RPMI7951 (cell line): ENCODE results near the gene RASGRF2. TPM values are rescaled to one million over a fixed set of nuclear protein-coding genes. Genes with fewer than 3 reads are reported as not detected.
"Not testable (repeated sequence)": the region's sequence is repeated elsewhere in the genome, so short reads cannot be mapped to it uniquely, and the experiment has no call there.

ENCODE experiments used
- DNase-seq: peaks from one replicate; pipeline ENCODE4 v3.0.0-alpha.2; 2012; ENCODE audit warnings: low read depth
- total RNA-seq: library from RNA; depleted of rRNA; stranded (reverse); fragments of >200 nt; shearing (Covaris generic); gene quantifications from 2 replicates; pipeline ENCODE4 v1.2.3, GENCODE V29; 2014

RASGRF2 gene
- total RNA-seq, 1 experiment from 2014 or later, result 0.72 TPM

DNA sequence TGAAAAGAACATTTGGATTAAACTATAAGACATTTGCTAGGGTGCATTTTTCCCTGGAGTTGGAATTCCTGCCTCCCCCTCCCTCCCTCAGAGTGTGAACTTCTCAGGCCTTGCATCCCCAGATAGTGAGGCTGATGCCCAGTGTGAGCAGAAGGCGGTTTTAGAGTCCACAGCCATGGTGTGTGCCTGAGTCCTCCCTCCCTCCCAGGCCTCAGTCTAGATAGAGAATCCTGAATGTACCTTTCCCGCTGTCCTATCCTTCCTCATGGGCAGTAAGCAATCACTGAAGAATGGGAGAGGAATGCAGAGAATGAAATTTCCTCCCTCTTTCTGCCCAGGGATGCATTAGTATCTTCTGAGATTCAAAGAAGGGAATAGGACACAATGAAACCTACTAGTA is 108.5 kb downstream of the RASGRF2 start:
- DNase-seq, result no peak

DNA sequence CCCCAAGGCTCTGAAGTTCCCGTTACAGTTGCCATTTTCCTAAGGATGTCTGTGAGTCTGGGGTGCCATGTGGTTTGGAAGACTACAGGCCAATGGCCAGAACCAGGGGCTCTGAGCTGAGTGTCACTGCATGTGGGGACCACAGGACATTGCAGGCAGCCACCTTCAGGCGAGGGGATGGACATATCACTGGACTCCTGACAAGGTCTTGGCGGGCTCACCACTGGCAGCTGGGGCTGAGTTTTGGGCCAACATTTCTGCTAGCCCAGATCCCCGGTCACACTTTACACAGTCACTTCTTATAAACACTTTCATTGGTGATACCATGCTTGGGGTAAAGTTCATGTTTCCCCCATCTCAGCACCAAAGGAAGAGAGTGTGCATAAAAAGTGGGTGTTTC is 109.8 kb downstream of the RASGRF2 start:
- DNase-seq, result no peak

DNA sequence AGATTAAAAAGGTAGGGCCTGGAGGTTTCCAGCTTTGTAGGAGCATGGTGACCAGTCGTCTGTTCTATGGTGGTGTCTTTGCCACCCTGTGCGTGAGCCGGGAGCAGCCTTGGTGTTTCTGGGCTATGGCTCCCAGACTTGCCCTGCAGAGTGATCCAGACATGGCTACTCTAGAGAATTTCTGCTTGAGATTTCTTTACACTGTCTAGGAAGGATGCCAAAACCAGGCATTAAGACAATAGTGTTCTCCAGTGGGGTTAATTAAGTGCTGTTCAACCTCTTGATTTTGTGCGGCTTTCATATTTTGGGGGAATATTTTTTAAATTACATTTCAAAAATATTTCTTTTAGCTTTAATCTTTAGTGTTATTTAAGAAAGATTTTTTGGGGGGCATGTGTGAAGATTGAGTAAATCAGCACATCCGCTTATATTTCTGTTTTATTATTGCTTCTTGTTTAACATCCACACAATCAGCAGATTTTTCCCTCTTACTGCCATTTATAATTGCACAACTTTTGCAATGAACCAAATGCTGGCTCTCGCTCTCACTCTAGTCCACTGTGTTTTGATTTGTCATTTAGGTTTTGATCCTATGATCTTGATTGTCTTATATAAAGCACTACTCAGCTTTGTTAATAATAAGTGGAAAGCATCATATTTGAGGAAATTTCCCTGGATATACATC is 110.5 kb downstream of the RASGRF2 start:
- no peak for DNase-seq

DNA sequence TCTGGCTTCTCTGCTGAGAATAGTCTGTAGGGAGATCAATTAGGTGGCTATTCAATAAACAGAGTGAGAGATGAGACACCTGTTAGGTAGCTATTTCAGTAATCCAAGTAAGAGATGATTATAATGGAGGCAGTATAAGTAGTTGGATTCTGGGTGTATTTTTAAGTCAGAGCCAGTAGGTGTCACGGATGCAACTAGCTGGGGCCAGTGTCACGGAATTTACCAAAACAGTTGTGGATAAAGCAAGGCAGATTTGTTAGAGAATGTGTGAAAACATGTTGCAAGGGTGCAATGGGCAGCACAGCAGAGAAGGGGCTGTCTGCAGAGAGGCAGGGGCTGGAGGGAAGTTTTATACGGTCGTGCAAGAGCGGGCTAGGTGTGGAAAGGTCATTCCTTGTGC is 114.9 kb downstream of the RASGRF2 start:
- no peak for DNase-seq

DNA sequence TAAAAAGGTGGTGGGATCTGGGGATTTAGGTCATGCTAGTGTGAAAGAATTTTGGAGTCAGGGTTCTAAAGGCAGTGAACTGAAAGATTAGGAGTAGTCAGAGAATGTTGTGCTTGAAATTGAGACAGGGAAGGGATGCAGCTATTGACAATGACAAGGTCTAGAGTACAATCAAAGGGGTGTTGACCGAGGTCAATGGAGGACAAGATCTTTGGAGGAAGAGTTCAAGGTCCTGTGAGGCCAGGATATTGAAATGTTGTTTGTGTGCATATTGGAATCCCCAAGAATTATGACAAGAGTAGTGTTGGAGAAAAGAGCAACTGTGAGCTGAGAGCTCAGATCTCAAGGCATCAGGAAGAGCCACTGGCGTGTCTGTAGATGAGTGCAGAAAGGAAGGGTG is 116.9 kb downstream of the RASGRF2 start:
- DNase-seq, result no peak

DNA sequence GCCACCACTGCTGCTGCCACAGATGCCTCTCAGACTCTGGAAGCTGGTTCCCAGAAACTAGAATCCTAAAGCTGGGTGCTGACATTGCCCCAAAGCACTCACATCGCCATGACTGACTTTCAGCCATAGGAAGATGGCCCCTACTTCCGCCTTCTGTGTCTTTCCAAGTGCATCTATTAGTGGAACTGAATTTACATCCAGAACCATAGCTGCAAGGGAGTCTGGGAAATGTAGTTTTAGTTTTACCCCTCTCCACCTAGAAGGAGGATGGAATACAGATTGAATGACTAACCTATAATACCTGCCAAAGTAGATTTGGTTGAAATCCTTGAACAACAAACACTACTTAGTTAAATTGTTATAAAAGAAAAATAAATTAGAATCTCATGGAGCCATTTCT is 118.8 kb downstream of the RASGRF2 start:
- DNase-seq, result no peak

DNA sequence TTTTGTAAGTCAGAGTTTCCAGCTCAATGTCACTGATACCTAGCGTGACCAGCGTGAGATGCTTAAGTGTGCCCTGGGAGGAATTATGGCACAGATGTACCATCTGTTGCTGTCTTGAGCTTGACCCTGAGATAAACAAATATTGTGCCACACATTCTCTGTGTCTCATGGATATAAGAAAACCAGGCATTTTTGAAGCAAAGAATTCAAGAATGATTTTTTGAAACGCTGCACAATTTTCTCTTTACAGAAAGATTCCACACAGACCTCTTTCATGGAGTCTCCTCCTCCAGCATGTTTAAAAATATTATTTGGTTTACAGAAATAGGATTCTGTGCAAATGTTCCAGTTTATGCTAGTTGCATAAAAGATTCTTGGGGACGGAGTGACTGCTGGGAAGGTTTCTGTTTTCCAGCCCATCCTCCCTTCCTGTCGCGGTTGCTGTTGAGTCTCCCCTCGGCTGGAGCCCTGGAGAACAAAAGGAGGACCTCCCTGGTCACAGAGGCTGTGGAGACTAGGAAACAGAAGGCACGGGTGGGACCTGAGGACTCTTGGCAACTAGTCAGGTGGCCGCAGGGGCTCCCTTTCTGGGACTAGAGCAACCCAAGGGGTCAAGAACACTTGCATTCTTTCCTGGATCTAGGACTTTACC is 120.8 kb downstream of the RASGRF2 start:
- no peak for DNase-seq

DNA sequence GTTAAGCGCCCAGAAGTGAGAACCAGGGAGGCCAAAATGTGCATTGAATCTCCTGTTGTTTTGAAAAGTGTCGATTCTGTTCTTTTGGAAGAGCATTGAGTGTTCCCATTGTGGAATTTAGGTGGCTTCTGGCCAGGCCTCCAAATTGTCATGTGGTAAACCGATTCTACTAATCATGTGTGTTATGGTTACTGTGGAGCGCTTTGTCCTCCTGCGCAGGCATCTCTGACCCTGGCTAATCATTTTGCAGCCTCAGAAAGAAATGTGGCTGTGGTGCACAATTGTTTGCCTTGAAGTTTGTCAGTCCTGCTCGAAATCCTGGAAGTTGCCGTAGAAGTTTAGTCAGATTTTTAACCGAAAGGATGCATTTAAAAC is 121.3 kb downstream of the RASGRF2 start:
- peak; percentile 22 for DNase-seq

DNA sequence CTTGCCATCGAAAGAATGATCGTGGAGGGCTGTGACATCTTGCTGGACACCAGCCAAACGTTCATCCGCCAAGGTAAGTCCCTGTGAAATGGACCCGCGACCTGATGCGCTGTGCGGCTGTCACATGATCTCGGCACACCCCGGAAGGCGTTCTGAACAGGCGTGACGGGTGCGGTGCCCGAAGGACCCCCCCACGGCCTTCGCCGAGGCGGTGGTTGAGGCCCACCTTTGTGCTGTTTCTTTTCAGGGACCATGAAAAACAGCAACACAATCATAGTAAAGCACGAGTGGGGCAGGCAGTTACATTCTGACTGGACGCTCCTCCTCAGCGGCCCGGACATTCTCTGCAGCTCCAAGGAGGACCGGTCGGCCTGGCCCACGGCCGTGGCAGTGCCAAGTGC is 126.7 kb downstream of the RASGRF2 start:
- DNase-seq, result no peak

DNA sequence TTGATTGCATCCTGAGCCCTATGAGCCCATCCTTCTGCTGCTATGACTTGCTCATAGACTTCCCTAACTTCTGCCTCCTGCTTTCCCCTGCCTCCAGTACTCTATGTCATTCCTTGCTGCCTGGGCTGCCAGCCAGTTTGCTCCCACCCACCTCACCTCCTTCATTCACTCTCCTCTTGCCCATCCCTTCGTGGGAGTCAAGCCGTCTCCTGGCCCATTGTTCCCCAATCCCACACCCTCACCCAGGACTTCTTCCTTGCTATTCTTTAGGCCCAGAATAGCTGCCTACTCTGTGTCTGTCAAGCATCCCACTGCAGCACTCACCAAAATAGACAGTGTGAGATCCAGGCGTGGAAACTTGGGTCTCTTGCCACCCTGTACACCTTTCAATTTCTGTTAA is 131.0 kb downstream of the RASGRF2 start:
- DNase-seq, result no peak

DNA sequence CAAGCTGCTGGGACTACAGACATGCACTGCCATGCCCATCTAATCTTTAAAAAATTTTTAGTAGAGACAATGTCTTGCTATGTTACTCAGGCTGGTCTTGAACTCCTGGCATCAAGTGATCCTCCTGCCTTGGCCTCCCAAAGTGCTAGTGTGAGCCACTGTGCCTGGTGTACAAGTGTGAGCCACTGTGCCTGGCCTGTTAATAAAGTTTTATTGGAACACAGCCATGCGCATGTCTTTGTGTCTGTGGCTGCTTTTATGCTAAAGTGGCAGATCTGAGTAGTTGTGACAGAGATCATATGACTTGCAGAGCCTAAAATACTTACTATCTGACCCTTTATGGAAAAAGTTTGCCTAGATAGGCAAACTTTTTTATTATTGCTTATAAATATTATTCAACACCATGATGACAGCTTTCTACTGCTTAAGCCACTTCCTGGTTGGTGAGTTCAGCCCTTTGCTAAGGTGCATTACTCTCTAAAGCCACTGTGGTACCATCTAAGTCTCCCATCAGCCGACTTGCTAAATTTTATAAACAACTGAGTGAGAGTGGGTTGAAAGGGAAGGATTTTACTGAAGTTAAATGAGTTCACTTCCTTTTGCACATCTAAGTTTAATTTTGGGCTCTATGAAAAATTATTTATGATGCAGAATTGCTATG is 133.5 kb downstream of the RASGRF2 start:
- no peak for DNase-seq

DNA sequence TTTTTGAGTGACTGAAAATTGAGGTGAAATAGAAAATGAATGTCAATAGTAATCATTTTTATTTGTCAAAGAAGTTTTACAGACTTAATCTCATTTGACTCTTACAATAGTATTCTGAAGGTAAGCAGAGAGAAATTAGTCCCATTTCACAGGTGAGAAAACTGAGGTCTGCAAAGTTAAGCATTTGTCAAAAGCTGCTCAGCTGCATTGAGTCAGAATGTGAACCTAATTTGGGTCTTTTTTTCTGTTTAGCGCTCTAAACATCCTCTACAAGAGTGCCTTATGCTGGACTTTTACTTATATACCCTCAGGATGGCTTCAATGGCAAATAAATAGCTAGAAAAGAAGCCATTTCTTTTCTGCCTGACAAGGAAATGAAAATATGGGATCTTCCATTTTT is 135.7 kb downstream of the RASGRF2 start:
- DNase-seq, result no peak

DNA sequence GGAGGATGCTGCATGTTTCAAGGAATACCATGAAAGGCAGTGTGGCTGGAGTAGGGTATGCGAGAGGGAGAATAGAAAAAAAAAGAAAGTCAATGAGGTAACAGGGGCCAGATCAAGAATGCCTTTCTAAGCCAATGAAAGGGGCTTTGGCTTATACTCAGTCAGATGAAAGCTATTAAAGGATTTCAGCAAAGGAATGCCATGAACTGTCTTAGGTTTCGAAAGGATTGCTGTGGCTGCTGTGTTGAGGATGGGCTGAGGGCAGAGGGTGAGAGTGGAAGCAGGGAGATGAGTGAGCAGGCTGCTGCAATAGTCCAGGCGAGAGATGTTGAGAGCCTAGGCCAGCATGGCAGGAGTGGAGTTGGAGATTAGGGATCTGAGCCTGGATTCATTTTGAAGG is 137.6 kb downstream of the RASGRF2 start:
- DNase-seq, result no peak

DNA sequence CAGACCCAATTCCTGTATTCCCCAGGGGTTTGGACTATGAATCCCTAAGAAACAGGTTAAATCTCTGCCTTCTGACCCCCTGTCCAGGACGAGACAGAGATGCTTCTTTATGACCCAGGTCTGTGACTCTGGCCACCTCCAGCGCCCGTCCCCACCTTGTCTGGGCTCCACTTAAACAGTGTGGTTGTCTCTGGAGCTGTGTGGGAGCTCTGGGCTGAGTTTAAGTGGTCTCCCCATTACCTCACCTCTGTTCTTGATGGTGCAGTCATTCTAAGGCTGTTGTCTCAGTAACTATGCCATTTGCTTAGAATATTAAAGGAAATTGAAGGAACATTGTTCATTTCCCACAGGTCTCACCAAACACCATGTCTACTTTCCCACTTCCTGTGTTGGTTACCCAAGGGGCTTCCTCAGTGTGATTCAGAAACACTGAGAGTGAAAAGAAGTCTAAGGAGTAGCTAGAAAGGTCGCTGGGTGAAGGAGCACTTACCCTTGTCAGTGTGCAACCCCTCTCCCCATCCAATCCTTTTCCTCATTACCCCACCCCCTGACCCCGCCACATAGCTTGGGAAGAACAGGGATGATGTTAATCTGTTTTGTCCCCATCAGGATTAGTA is 145.2 kb downstream of the RASGRF2 start:
- no peak for DNase-seq

DNA sequence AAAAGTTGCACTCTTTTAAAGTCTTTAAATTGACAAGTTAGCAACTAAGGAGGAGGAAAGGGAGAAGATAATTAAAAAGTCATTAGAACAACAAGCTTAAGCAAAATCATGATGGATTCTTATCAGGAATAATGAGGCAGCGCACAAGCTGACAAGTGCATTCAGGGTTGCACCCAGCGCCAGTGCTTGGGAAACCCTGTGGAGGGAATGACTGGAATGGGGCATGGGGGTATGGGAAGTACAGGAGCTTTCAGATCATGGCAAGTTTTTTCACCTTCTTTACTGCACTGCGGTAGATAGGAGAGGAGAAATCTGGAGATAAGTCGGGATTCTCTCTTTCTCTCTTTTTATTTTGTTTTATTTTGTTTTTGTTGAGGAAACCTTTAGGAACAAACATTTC is 155.1 kb downstream of the RASGRF2 start:
- DNase-seq, result no peak

DNA sequence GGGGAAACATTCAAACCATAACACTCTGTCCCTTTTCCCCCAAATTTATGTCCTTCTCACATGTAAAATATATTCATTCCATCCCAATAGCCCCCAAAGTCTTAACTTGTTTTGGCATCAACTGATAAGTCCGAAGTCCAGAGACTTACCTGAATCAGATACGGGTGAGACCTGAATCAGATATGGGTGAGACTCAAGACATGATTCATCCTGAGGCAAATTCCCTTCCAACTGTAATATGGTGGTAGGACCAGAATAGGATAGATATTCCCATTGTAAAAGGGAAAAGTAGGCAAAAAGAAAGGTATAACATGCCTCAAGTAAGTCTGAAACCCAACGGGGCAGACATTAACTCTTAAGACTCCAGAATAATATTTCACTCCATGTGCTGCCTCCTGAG is 157.4 kb downstream of the RASGRF2 start:
- DNase-seq, result no peak

DNA sequence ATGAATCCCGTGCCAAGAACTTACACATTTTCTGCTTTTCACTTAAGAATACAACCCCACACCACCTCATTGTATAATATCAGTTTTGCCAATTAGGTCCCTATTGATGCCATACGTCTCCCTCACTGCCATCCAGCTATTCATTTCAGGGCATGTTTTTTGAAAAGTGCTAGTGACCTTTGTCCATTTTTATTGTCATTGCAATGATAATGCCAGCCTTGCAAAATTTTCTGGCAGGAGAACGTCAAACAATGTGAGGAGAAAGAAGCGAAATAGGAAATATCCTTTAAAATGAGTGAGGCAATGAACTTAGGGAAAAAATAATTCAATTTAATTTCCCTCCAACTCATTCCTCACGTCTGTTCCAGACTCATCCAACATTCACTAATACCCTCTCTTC is 161.1 kb downstream of the RASGRF2 start:
- DNase-seq, result no peak

DNA sequence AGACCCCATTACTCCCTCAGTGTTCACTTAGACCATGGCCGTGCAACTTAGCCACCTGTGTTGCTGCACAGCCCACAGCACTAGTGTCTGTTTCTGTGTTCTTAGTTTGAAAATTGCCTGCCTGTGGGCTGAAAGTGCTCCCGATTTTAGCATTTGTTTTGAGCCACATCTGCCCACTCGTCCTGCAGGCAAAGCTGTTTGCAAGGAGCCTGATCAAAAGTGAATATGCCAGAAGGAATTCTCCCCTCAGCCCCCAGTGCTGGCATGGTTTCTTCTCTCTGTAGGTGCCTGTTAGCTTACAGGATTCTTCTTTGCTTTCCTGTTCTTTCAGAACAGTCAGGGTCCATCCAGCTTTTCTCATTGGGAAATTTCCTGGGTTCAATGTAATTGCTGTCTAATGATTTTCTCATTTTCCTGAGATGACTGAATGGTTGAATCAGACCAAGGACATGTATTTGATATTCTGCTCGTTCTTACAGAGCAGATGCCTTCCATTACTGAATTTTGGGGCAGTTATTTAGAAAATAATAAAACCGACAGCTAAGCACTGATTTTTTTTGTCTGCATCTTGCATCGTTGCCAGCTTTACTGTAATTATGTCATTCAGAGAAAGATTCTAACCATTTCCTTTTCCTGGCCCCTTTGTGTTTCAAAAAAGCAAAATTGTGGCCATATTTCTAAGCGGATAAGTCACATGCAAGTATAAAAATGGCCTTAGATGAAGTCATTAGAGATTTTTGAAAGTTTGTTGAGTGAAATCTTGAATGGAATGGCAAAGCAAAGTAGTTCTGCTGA is 161.9 kb downstream of the RASGRF2 start:
- DNase-seq, result no peak

DNA sequence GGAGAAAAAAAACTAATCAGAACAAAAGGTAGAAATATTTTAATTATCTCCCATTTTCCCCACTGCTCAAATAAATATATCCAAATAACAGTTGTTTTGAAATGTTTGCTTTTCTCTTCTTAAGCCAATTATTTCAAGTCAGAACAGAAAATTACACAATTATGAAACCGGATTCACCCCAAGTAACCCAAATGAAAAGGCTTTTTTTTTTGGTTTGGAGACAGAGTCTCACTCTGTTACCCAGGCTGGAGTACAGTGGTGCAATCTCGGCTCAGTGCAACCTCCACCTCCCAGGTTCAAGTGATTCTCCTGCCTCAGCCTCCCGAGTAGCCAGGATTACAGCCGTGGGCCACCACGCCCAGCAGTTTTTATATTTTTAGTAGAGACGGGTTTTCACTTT is 164.5 kb downstream of the RASGRF2 start:
- not testable (repeated sequence) for DNase-seq

DNA sequence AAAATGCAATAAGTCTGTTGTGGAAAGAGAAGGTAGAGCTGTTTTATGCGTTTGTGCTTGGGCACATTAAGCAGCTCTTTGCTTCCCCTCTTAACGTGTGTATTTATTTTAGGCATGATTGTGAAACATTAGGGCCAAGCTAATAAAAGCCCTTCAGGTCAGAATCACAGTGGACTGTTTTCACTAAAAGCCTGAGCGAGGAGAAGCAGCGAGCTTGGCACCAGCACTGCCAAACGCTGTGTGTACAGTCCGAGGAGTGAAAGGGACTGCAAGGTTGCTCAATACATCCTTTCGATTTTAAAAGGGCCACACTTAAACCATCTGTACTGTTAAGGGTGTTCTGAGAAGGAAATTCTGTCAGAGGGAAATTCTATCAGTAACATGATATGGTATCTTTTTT is 165.8 kb downstream of the RASGRF2 start:
- DNase-seq, result no peak

DNA sequence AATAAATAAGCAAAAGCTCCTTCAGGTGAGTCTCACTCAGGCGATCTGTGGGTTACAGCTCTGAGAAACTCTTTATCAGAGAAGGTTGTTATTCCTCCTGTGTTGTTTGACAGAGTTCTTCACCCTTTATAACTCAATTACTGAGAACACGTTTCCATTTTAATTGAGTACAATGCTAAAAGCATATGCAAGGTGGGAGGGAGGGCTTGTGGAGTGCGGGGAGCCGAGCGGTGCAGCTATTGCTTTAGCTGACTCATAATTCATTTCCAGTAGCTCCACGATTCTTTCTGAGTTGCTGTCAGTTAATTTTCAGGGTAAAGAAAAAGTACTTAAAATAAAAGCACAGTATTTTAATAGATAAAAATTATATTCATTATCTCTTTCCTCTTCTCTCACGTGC is 168.3 kb downstream of the RASGRF2 start:
- DNase-seq, result no peak

DNA sequence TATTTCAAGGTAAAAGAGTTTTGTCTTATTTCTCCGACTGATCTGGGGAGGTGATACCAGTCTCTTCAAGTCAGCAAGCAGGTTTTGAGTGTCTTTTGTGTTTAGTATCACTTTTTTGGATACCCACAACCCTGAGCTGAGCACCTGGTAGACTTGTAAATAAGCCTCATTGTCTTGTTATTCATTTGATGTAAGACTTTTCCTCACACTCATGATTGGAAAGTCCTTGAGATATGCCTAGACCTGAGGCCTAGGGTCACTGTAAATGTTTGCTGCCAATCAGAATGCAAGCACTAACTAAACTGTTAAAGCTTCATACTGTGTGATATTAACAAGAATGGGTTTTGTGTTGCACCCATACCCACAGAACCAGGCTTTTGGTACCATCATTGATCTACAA is 172.2 kb downstream of the RASGRF2 start:
- DNase-seq, result no peak
